Activated CD4-positive, alpha-beta T cell treated with anti-CD3 and anti-CD28 coated beads for 1 hour (primary cell): ENCODE data around the gene KLK7.

Source experiments
- DNase-seq: peaks from one replicate; pipeline ENCODE4 v3.0.0-alpha.2; 2020

Gene KLK7

GRCh38 chr19:50983625-50984292, at the start of gene KLK7:
KLK7 (minus strand) TSS chr19:50983917; CDS start chr19:50982399, 1,518 bp downstream.
- no peak for DNase-seq

- no peak for DNase-seq
These were observed 48.1 kb upstream of the KLK7 start for GRCh38 chr19:51031880-51032225.

DNA sequence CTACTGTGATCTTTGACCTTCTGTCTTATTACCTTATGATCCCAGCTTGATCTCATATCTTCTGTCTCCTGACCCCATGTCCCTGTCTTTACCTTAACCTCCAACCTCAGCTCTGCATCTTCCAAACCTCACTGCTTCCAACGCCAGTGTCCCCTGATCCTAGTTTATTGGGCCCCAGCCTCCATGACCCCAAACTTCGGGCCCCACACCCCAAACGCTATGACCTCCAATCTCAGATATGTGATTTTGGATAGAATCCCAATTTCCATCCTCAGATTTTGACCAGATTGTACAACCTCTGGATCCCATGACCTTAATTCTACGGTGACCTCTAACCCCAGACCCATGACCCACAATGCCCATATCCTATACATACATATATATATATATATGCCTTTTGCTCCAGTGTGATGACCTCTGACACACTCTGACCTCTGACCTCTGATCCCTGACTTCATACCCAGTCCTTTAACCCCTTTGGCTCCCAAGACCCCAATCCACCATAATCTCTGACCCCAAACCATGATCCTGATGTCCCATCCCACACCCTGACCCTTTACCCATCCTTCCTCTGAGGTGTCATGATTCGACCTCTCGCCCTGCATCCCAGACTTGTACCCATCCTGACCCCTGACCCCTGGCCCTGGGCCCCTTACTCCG, 47.6 kb upstream of the KLK7 start:
- no peak for DNase-seq

GRCh38 chr19:51030631-51031030, 46.9 kb upstream of the KLK7 start:
- DNase-seq = no peak

- no peak for DNase-seq
These were observed 46.0 kb upstream of the KLK7 start for GRCh38 chr19:51029718-51030117.

DNA sequence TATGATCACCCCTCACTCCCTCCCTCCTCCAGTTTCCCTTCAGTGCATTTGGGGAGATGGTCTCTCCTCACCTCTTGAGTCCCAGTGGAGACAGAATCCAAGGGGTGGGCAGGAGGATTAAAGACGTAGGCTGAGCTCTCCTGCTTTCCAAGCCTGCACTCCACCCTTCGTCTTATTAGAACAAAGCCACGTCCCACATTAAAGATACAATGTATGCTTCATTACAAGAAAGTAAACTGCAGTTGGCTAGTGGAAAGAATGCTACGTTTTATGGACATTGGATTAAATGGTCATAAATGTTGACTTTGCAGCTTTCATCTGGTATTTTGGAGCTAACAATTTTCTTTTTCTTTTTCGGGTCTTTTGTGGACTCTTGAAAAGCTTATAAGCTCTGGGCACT, 44.2 kb upstream of the KLK7 start:
- no peak for DNase-seq

DNA sequence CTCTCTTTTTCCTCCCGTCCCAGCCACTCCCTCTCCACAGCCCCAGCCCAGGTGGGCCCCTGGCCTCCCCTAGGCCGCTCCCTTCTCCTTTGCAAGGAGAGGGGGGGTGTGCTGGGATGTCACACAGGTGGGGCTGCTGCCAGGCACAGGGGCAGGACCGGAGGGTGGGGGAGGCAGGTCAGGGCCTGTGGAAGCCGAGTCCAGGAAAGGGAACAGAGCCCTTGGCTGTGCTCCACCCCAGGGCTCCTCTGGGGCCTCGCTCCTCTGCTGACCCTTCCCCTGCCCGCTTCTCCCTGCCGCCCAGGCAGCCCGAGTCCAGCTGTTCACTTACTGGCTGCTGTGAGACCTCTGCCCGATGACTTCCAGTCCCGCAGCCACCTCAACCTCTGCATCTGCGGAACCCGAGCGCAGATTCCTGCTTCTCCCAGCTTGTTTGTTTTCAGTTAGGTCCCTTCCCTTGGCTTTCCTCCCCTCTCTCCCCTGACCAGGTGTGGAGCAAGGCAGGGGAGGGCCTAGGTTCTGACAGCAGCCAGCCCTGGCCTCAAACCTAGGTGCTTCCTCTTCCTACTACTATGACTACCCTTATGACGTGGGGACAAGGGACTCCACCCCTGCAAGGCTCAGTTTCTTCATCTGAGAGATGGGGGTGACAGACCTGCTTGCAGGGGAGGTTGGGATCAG, 43.5 kb upstream of the KLK7 start:
- DNase-seq = no peak

DNA sequence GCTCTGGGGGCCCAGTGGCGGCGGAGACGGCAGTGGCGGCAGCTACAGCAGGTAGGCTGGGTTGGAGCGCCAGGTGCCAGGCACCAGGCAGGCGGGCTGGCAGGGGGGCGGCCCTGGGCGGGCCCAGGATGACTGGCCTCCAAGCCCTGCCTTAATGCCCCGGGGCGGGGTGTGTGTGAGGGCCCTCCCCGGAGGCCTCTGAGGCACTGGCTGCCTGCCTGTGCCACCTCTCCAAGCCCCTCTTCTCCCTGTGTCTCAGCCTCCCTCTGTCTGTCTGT, 42.8 kb upstream of the KLK7 start, which contains the start of gene KLK11:
KLK11 (minus strand) TSS at position 63 of the 278 bp plus-strand sequence. CDS start 985 bp downstream, outside the sequence.
- no peak for DNase-seq

- DNase-seq = no peak
These were observed 42.3 kb upstream of the KLK7 start for GRCh38 chr19:51025809-51026553.

GRCh38 chr19:51025401-51025800, 41.7 kb upstream of the KLK7 start:
- no peak for DNase-seq

DNA sequence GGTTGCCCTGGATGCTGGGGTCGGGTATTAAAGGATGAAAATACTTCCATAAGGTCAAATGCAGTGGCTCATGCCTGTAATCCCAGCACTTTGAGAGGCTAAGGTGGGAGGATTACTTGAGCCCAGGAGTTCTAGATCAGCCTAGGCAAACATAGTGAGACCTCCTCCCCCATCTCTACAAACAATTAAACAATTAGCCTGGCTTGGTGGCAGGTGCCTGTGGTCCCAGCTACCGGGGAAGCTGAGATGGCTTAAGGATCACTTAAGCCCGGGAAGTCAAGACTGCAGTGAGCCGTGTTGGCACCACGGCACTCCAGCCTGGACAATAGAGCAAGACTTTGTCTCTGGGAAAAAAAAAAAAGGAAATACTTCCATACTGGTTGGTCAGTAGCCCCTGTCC, 41.2 kb upstream of the KLK7 start:
- no peak for DNase-seq

DNA sequence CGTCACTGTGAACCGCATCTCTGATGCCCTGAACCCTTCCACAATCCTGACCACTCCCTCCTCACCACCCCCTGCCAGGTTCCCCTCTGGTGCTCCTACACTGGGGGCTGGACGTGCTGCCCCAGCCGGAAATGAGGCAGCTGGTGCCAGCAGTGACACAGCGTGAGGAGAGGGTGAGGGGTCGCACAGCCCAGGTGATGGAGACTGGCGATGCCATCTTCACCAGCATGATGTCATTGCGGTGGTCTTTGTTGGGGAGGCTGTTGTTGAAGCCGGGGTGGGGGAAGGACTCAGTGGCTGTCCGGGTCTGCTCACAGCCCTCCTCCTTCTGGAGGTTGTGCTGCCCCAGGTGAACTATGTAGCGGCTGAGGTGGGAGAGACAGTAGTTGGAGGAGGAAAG, 40.2 kb upstream of the KLK7 start:
- no peak for DNase-seq

GRCh38 chr19:51022526-51022925, 38.8 kb upstream of the KLK7 start:
- DNase-seq = no peak

- no peak for DNase-seq
These were observed 37.4 kb upstream of the KLK7 start for GRCh38 chr19:51020988-51021651.

DNA sequence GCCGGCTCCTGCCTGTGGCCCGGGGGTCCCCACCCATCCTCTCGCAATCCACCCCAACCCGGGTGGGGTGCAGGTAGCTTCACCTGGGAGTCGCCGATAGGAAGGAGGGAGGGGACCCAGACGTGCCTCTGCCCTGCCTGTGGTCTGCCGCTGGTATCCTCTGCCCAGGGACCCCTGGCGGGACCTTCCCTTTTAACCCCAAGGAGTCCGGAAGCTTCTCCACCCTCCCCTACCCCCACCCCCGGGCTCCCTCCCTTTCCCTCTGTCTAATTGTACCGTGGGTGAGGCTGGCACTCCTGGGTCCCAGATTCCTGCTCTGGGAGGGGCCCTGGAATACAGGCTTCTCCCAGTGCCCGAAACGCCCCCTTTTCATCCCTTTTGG, 35.8 kb upstream of the KLK7 start, which contains the start of gene KLK10:
KLK10 (minus strand) TSS at position 166 of the 382 bp plus-strand sequence. CDS start 579 bp downstream, outside the sequence.
- no peak for DNase-seq

GRCh38 chr19:51018745-51019543, 35.2 kb upstream of the KLK7 start:
- DNase-seq = no peak

- peak; percentile 33 for DNase-seq
These were observed 33.3 kb upstream of the KLK7 start for GRCh38 chr19:51016798-51017683.

GRCh38 chr19:51015691-51016267, 32.1 kb upstream of the KLK7 start:
- no peak for DNase-seq

- DNase-seq = no peak
These were observed 30.5 kb upstream of the KLK7 start for GRCh38 chr19:51014242-51014641.

DNA sequence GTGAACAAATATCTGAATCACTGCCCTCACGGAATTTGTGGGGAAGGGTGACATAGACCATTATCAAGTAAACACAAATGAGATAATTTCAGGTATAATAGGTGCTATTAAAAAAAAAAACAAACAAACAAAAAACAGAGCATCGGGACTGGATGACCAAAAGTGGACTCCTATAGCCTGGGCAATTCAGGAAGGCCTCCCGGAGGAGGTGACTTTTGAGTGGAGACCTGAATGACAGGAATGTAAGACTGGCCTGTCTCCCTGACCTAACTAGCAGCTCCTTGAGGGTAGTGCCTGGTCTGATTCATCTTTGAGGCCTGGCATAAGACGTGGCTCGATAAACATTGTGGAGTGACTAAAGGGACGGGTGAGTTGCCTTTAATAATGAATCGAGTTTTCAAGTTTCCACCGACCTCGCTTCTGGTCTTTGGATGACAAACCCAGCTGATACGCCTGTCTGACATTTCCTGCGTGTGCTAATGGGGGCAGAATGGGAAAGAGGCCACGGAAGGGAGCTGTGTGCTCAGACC, 29.0 kb upstream of the KLK7 start:
- no peak for DNase-seq
